C4-2B (cell line): ENCODE data around the gene NR2F1-AS1.

Experiments used
- ZFX ChIP-seq: fragments of 450-650 bp; IDR thresholded peaks from 2 replicates; pipeline ENCODE4 v1.6.1; 2017
- TF ChIP-seq, protein P1 (sequence below): fragments of 450-650 bp; conservative IDR thresholded peaks from 2 replicates; pipeline ENCODE4 v1.5.1; 2017; ENCODE audit warnings: mild to moderate bottlenecking

DNA sequence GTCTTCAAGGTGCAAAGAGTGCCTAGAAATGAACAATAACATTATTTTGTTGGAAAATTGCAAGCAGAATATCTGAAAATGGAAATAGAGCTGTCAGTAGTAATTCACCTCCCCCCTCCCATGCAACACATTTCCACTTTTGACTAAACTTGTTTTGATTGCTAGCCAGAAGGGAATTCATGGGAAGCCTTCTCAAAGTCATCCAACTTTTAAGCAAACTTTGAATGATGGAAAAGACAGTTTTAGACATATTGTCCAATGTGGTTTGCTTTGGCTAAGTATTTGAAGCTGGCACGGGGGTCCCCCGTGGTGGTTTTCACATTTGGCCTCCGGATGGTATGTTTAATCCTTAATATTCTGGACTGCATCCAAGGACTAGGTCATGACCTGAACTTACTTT, 9.5 kb upstream of the NR2F1-AS1 start:
- TF ChIP-seq, protein P1, sequence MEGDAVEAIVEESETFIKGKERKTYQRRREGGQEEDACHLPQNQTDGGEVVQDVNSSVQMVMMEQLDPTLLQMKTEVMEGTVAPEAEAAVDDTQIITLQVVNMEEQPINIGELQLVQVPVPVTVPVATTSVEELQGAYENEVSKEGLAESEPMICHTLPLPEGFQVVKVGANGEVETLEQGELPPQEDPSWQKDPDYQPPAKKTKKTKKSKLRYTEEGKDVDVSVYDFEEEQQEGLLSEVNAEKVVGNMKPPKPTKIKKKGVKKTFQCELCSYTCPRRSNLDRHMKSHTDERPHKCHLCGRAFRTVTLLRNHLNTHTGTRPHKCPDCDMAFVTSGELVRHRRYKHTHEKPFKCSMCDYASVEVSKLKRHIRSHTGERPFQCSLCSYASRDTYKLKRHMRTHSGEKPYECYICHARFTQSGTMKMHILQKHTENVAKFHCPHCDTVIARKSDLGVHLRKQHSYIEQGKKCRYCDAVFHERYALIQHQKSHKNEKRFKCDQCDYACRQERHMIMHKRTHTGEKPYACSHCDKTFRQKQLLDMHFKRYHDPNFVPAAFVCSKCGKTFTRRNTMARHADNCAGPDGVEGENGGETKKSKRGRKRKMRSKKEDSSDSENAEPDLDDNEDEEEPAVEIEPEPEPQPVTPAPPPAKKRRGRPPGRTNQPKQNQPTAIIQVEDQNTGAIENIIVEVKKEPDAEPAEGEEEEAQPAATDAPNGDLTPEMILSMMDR = no peak
- TF ChIP-seq ZFX = no peak
